Fibroblast of skin of back (primary cell): ENCODE data around the gene MRAS.
"Not testable (repeated sequence)": the region's sequence is repeated elsewhere in the genome, so short reads cannot be mapped to it uniquely, and the experiment has no call there.

Experiments
- DNase-seq: peaks from one replicate; pipeline ENCODE4 v3.0.0-alpha.2; 2013

MRAS gene

GRCh38 chr3:138445654-138446053, 97.3 kb downstream of the MRAS start:
- DNase-seq = no peak

DNA sequence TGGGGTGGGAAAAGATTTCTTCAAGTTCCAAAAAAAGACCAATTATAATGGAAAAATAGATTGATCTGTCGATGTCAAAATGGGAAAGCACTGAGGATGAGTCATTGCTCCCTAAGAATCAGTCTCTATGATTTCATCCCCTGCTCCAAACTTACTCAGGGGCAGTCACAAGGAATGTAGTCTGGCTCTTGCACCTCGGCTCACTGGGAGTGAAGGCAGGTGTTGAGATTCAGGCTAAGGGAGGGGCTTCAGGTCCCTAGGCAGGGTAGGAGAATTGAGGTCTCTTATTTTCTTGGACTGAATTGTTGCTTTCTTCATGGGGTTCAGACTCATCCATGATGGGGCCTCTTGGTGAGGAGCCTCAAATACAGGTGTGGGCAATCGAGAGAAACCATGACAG, 100.3 kb downstream of the MRAS start:
- no peak for DNase-seq

DNA sequence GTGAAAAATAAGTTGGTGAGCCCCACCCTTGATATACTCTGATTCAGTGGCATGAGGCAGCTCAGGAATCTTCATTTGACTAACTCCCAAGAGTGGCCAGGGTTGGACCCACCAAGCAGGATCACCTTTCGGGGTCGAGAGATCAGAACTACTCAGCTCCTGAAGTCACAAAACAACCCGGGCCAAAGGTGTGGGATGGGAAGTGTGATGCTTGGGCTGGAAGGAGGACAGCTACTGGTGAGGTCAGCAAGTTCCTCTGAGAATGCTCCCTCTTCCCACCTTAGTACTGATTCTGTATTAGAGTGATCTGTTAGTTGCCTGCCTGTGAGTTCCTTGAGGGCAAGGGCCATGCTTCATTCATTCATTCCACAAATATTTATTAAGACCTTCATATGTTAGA, 101.1 kb downstream of the MRAS start:
- DNase-seq = no peak

DNA sequence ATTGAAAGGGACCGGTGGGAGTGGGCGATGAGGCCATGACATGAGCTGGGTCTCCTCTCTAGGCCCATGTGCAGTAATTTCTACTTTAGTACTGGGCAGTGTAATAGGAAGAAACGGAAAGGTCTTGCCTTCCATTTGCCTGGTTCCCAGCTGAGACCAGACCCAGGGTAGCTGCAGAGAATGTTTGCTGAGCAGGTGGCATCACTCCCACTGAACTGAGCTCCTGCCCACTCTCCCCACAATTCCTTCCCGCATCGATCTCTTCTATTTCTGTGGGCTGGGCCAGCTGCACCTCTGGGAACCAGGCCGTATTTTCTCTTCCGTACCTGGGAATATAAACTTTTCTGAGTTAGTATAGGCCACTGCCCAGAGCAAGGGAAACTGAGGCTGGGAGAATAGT, 101.8 kb downstream of the MRAS start:
- DNase-seq = no peak

DNA sequence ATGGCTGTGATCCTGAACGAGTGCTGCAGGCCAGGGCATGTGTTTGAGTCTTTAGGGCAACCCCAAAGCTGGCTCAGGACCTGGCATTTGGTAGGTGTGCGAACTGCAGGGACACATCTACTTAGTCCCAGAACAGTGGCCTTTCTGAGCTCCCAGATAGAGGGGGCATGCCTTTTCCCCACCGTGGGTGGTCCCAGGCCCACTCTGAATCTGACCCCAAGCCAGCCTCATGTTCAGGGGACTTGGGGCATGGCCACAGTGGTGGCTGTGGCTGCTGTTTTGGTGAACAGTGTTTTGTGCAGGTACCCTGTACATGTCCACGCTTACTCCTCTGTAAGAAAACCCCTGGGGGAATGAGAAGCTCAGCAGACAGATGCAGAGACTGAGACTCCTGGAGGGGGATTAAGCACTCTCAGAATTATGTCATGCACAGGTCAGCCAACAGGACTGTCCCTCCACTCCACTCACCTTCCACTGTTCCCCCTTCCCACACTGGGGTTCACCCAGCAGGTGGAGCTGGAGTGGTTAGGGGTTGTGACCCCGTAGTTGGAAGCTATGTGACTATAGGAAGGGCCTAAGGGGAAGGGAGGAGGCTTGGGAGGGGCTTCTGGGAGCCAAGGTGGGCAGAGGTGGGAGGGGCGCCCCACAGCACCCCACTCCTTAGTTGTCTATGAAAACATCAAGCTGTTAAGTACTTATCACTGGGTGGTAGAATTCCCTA, 102.5 kb downstream of the MRAS start:
- no peak for DNase-seq

- DNase-seq = no peak
Measured at GRCh38 chr3:138451595-138452162, 103.3 kb downstream of the MRAS start.

DNA sequence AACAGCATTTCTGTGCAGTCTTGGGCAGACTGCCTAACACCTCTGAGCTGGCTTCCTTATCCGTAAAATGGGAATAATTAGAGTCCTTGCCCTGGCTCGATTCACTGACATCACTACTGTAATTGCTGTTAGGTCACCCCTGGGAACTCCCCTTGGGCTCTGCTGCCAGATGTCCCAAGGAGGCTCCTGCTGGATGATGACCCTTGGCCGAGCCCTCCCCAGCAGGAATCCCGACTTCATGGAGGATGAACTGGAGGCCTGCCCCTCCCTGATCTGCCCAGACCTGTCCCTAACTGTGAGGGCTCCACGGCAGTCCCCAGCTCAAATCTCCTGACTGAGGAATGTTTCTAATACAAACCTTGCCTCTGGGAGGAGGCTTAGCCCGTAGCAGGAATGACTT, 104.1 kb downstream of the MRAS start:
- DNase-seq = no peak

GRCh38 chr3:138453940-138454339, 105.6 kb downstream of the MRAS start:
- not testable (repeated sequence) for DNase-seq
